Right cardiac atrium (tissue), 5 donors: ENCODE results near the gene OR4D6. TPM values are rescaled to one million over a fixed set of nuclear protein-coding genes. Genes with fewer than 3 reads are reported as not detected.

ENCODE experiments used
- polyA plus RNA-seq: library from polyadenylated mRNA; stranded (reverse); fragments of 200-250 nt; gene quantifications from one replicate; pipeline ENCODE4 v1.2.3, GENCODE V29; 2013
- total RNA-seq, 4 donors: library from RNA; stranded (reverse); fragmentation: NEBNext Ultra II Directional; extraction: Animal tissue kit (Norgen Biotek cat#: 25700); gene quantifications; one replicate each; pipeline ENCODE4 v1.2.1, GENCODE V29; 2021
- donor health status: healthy with polysubstance abuse.
- donor health status: DM: no; HTN: yes; CAD: no.
- donor health status: DM: no; HTN: no; CAD: no.
- donor health status: DM: no; HTN: yes; CAD: no; lungs with severe emphysema.
- donor health status: DM: yes; HTN: yes; CAD: no.

Gene OR4D6
- total and polyA plus RNA-seq, 5 donors, result not detected

Other genes starting within 250 kb of the OR4D6 start
- 10 to 100 TPM; 13.5 to 20.9 (median 18.9) TPM for gene MPEG1, start 244.0 kb upstream of the OR4D6 start, total RNA-seq
- gene MPEG1, start 244.0 kb upstream of the OR4D6 start, polyA plus RNA-seq, result 1.9 TPM
- not detected for gene OR5AN1, start 98.1 kb upstream of the OR4D6 start, total RNA-seq
- gene OR5AN1, start 98.1 kb upstream of the OR4D6 start, polyA plus RNA-seq, result not detected
- not detected for gene OR5A2, start 30.5 kb upstream of the OR4D6 start, total RNA-seq
- gene OR5A2, start 30.5 kb upstream of the OR4D6 start, polyA plus RNA-seq, result not detected
- gene OR5A1, start 20.5 kb upstream of the OR4D6 start, total RNA-seq, result not detected
- not detected for gene OR5A1, start 20.5 kb upstream of the OR4D6 start, polyA plus RNA-seq
- not detected for gene OR4D10, start 16.4 kb downstream of the OR4D6 start, total RNA-seq
- gene OR4D10, start 16.4 kb downstream of the OR4D6 start, polyA plus RNA-seq, result not detected
- gene OR4D11, start 46.6 kb downstream of the OR4D6 start, total RNA-seq, result not detected
- gene OR4D11, start 46.6 kb downstream of the OR4D6 start, polyA plus RNA-seq, result not detected
- not detected for gene OR4D9, start 54.6 kb downstream of the OR4D6 start, total RNA-seq
- not detected for gene OR4D9, start 54.6 kb downstream of the OR4D6 start, polyA plus RNA-seq
- gene OSBP, start 158.8 kb downstream of the OR4D6 start, total RNA-seq, result 10 to 100 TPM; 33.9 to 40.6 (median 36.3) TPM
- gene OSBP, start 158.8 kb downstream of the OR4D6 start, polyA plus RNA-seq, result 16.2 TPM
- 10 to 100 TPM; 20.2 to 30.2 (median 23.7) TPM for gene PATL1, start 212.1 kb downstream of the OR4D6 start, total RNA-seq
- 11.7 TPM for gene PATL1, start 212.1 kb downstream of the OR4D6 start, polyA plus RNA-seq